ENCODE data around the gene DOCK1.

DNA sequence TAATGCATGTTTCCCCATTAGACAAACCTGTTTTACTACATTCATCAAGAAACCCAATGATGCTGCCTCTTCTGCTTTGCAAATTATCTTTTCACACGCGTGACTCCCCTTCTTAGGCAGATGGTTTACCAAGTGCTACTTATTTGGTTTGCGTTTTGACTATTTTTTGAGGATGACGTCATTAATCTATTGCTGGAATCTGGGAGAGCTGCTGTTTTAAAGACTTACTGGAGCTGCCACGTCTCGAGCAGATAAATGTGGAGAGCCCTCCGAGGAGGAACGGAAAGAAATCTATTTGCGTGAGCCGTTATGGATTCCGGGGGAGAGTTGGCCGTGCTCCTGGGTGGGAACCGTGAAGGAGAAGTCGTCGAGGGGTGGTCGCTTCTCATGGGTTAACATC, 271.4 kb downstream of the DOCK1 start:
- TF ChIP-seq, protein P1, sequence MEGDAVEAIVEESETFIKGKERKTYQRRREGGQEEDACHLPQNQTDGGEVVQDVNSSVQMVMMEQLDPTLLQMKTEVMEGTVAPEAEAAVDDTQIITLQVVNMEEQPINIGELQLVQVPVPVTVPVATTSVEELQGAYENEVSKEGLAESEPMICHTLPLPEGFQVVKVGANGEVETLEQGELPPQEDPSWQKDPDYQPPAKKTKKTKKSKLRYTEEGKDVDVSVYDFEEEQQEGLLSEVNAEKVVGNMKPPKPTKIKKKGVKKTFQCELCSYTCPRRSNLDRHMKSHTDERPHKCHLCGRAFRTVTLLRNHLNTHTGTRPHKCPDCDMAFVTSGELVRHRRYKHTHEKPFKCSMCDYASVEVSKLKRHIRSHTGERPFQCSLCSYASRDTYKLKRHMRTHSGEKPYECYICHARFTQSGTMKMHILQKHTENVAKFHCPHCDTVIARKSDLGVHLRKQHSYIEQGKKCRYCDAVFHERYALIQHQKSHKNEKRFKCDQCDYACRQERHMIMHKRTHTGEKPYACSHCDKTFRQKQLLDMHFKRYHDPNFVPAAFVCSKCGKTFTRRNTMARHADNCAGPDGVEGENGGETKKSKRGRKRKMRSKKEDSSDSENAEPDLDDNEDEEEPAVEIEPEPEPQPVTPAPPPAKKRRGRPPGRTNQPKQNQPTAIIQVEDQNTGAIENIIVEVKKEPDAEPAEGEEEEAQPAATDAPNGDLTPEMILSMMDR (conservative IDR thresholded peaks at IDR 0.05 in 1 of 2, IDR thresholded peaks at IDR 0.05 in 1 of 2; ENCODE audit: low read depth in 1 of 2, low read length in 2 of 2) = no peak
- TF ChIP-seq EZH2 (IDR thresholded peaks at IDR 0.05; ENCODE audit: low read length, missing control alignments) = no peak

Measured in fibroblast of lung (primary cell).